HEK293T (cell line): ENCODE data around the gene NID2.

Source experiments
- CTCF ChIA-PET: fragments of 350-600 bp; formaldehyde crosslinking; extraction: SDS; loops from one replicate; lab custom pipeline; 2021; ENCODE audit warnings: antibody characterized with exemption, inconsistent platforms; lab: Yijun Ruan, JAX
- POLR2A ChIA-PET: fragments of 350-600 bp; formaldehyde crosslinking; extraction: SDS; loops from one replicate; lab custom pipeline; 2020; ENCODE audit warnings: antibody characterized with exemption, inconsistent platforms; lab: Yijun Ruan, JAX
- DNase-seq: peaks from one replicate; pipeline ENCODE4 v3.0.0; 2012; ENCODE audit warnings: mixed read lengths; ENCODE audit errors: extremely low spot score
- ARNT ChIP-seq: fragments of 450-650 bp; IDR thresholded peaks from 2 replicates; pipeline ENCODE4 v1.6.1; 2017; ENCODE audit warnings: mild to moderate bottlenecking
- BHLHE40 ChIP-seq: fragments of 450-650 bp; IDR thresholded peaks from 2 replicates; pipeline ENCODE4 v1.6.1; 2016; ENCODE audit warnings: mild to moderate bottlenecking, moderate library complexity, borderline replicate concordance
- CTBP1 ChIP-seq: fragments of 450-650 bp; IDR thresholded peaks from 2 replicates; pipeline ENCODE4 v1.6.1; 2016; ENCODE audit warnings: borderline replicate concordance
- ELF4 ChIP-seq: fragments of 450-650 bp; IDR thresholded peaks from 2 replicates; pipeline ENCODE4 v1.6.1; 2017; ENCODE audit warnings: antibody characterized with exemption
- FOXA1 ChIP-seq: fragments of 450-650 bp; IDR thresholded peaks from 2 replicates; pipeline ENCODE4 v1.6.1; 2016; ENCODE audit warnings: mild to moderate bottlenecking
- FOXK2 ChIP-seq: fragments of 450-650 bp; IDR thresholded peaks from 2 replicates; pipeline ENCODE4 v1.6.1; 2016; ENCODE audit warnings: mild to moderate bottlenecking
- FOXM1 ChIP-seq: fragments of 450-650 bp; IDR thresholded peaks from 2 replicates; pipeline ENCODE4 v1.6.1; 2017; ENCODE audit warnings: mild to moderate bottlenecking, borderline replicate concordance
- HDGF ChIP-seq: fragments of 450-650 bp; IDR thresholded peaks from 2 replicates; pipeline ENCODE4 v1.6.1; 2017; ENCODE audit warnings: antibody characterized with exemption, borderline replicate concordance
- L3MBTL2 ChIP-seq: fragments of 450-650 bp; conservative IDR thresholded peaks from 2 replicates; pipeline ENCODE4 v1.6.1; 2016; ENCODE audit warnings: mild to moderate bottlenecking
- LEF1 ChIP-seq: fragments of 450-650 bp; IDR thresholded peaks from 2 replicates; pipeline ENCODE4 v1.6.1; 2017; ENCODE audit warnings: mild to moderate bottlenecking, borderline replicate concordance
- NFRKB ChIP-seq: fragments of 450-650 bp; IDR thresholded peaks from 2 replicates; pipeline ENCODE4 v1.6.1; 2016; ENCODE audit warnings: mild to moderate bottlenecking, moderate library complexity
- SP1 ChIP-seq: fragments of 450-650 bp; IDR thresholded peaks from 2 replicates; pipeline ENCODE4 v1.6.1; 2017
- SUZ12 ChIP-seq: fragments of 450-650 bp; IDR thresholded peaks from 2 replicates; pipeline ENCODE4 v1.6.1; 2016; ENCODE audit warnings: mild to moderate bottlenecking
- TARDBP ChIP-seq: fragments of 450-650 bp; IDR thresholded peaks from 2 replicates; pipeline ENCODE4 v1.6.1; 2016
- ZNF384 ChIP-seq: fragments of 450-650 bp; IDR thresholded peaks from 2 replicates; pipeline ENCODE4 v1.6.1; 2016
- TF ChIP-seq, protein P1 (sequence below): fragments of 450-650 bp; IDR thresholded peaks from 2 replicates; pipeline ENCODE4 v1.6.1; 2016

NID2 gene

DNA sequence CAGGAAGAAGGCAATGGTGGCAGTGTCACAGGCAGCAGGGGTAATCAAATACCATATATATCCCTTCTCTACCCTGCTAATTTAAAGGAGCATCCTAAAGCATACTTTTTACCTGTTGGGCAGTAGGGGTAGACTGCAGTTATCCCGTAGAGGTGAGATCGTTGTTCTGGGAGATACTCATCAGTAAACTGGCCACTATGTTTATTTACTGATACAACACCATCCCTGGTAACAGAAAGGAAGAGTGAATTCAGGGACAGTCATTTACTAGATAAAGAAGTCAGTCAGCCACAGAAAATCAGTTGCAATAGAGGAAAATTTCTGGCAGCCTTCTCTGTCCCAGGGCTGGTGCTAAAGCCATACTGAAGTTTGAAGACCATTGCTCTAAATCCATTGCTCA is 63.2 kb downstream of the NID2 start:
- TF ChIP-seq FOXA1 (no peak), TARDBP (no peak), L3MBTL2 (no peak), CTBP1 (no peak), LEF1 (no peak), NFRKB (no peak), HDGF (no peak), FOXK2 (no peak), ARNT (no peak), ZNF384 (no peak), ELF4 (no peak), SP1 (no peak)
- TF ChIP-seq, protein P1, sequence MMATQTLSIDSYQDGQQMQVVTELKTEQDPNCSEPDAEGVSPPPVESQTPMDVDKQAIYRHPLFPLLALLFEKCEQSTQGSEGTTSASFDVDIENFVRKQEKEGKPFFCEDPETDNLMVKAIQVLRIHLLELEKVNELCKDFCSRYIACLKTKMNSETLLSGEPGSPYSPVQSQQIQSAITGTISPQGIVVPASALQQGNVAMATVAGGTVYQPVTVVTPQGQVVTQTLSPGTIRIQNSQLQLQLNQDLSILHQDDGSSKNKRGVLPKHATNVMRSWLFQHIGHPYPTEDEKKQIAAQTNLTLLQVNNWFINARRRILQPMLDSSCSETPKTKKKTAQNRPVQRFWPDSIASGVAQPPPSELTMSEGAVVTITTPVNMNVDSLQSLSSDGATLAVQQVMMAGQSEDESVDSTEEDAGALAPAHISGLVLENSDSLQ = no peak
- no peak for DNase-seq
- ChIA-PET POLR2A (no interaction called here), CTCF (no interaction called here)

DNA sequence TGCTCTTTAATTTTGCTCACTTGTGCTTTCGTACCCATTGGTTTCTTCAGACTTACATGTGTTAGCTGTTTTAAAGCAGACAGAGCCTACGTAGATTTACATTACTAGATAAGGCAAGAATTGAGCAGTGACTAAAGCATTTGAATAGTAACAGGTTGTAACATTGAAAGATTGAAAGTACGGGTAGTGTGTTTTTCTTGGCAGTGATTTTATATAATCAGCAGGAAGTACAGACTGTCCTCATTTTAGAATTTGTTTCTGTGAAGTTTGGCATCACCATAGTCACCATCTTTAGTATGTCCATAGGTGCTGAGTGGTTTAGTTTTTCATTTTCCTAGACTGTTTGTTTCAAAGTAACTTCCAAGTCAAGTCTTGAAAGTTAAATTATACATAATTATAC is 65.5 kb downstream of the NID2 start:
- ChIA-PET POLR2A (no interaction called here), CTCF (no interaction called here)
- no peak for DNase-seq
- TF ChIP-seq L3MBTL2 (no peak), ZNF384 (no peak), SP1 (no peak), HDGF (no peak), ARNT (no peak), SUZ12 (no peak), ELF4 (no peak), TARDBP (no peak), NFRKB (no peak), FOXM1 (no peak), FOXA1 (no peak), BHLHE40 (no peak), CTBP1 (no peak), FOXK2 (no peak), LEF1 (no peak)
- TF ChIP-seq, protein P1 = no peak

DNA sequence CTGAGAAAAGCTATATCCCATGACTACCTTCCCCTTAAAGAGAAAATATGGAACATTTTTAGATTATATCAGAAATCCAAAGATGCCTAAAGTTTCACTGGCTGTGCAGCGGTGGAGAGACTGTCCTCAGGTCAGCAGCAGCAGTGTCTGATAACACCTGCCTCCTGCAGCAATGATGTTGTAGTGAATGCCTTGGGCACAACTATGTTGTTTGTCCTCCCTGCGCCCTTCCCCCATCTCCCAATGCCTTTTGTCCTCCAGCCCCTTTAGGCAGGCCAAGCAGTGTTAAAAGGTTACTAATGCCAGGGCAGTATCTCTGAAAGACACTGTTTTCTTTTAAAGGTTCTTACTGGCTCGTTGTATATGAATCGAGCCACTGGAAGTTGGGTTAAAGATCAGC is 66.3 kb downstream of the NID2 start:
- CTCF ChIA-PET = interaction anchor here (1.0 kb wide), 1 partner anchor 24 kb away, joined by 6 read pairs; no protein-coding TSS in a partner anchor
- POLR2A ChIA-PET = no interaction called here
- TF ChIP-seq LEF1 (no peak), TARDBP (no peak), BHLHE40 (no peak), ZNF384 (no peak), NFRKB (no peak)
- no peak for DNase-seq

DNA sequence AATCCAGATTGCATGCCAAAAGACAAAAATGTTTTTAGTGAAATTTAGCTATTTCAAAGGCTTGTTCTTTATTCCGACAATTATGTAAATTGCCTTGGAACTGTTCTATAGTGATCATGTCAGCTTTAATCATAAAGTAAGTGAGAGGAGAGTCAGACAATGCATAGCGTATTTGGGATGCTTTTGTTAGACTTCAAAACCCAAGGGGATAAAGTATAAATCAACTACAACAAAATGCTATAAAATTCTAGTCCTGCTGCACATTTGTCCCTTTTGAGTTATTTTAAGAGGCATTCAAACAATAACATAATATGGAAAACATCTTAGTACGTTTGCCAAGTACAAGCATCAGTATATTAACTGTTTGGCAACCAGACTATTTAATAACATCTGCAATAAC is 68.2 kb downstream of the NID2 start:
- DNase-seq = no peak
- CTCF ChIA-PET = no interaction called here
- no peak for TF ChIP-seq FOXM1
- no peak for TF ChIP-seq CTBP1
- TF ChIP-seq SP1 = no peak
- TF ChIP-seq FOXA1 = no peak
- no peak for TF ChIP-seq ARNT
- no peak for TF ChIP-seq BHLHE40
- no peak for TF ChIP-seq L3MBTL2
- TF ChIP-seq HDGF = no peak
- no peak for TF ChIP-seq ELF4
- TF ChIP-seq, protein P1 = no peak
- POLR2A ChIA-PET = no interaction called here

DNA sequence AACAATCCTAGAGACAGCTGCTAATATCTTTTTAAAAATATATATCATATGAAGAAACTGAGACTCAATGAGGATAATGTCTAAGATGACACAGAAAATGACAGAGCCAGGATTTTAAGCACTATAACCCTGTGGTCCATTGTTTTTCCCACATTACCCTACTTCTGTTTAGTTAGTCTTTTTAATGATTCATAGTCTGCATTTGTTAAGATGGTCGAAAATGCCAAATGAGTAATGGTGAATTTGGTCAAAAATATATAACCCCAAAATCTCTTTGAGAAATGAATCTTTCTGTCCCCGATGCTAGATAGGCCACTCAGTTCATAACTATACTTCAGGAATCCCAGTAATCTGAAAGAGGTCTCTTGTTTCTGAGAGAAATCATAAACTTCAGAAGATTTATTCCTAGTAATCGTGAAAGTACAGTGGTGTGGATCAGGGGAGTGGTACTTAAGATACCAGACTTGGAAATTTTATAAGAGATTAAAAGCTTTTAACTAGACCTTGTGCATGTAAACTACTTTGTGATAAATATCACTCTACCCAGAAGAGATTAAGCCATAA is 68.8 kb downstream of the NID2 start:
- ChIA-PET CTCF (no interaction called here), POLR2A (no interaction called here)
- TF ChIP-seq ARNT (no peak), TARDBP (no peak), FOXK2 (no peak), FOXM1 (no peak), SUZ12 (no peak), L3MBTL2 (no peak), NFRKB (no peak), BHLHE40 (no peak), FOXA1 (no peak), HDGF (no peak), ZNF384 (no peak), LEF1 (no peak)
- TF ChIP-seq, protein P1 = no peak
- no peak for DNase-seq

DNA sequence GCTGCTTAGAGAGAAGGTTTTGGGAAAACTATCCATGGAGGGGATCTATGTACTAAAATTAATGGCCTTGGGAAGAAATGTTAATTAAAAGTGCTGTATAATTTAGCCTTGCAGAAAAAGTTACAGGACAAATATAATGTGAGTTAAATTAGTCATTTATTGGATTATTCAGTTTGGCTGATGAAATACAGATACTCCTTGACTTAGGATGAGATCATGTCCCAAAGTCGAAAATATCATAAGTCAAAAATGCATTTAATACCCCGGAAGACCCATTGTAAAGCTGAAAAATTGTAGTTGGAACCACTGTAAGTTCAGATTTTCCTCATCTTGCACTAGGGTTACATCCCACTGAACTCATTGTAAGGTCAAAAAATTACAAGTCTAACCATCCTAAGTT is 69.8 kb downstream of the NID2 start:
- TF ChIP-seq SP1 (no peak), FOXK2 (no peak), ZNF384 (no peak), ARNT (no peak), BHLHE40 (no peak), LEF1 (no peak), NFRKB (no peak), TARDBP (no peak)
- TF ChIP-seq, protein P1 = no peak
- ChIA-PET CTCF (no interaction called here), POLR2A (no interaction called here)
- DNase-seq = no peak
